HG03045 (cell line): ENCODE measurements around the gene ZNF415.
"Not testable (repeated sequence)": the region's sequence is repeated elsewhere in the genome, so short reads cannot be mapped to it uniquely, and the experiment has no call there.

ENCODE experiments used
- ATAC-seq: cut with Tn5 transposase; IDR thresholded peaks from one replicate; pipeline ENCODE4 v1.9.1; 2021; ENCODE audit warnings: mild to moderate bottlenecking, moderate library complexity; ENCODE audit not compliant: unreplicated experiment

ZNF415 gene

DNA sequence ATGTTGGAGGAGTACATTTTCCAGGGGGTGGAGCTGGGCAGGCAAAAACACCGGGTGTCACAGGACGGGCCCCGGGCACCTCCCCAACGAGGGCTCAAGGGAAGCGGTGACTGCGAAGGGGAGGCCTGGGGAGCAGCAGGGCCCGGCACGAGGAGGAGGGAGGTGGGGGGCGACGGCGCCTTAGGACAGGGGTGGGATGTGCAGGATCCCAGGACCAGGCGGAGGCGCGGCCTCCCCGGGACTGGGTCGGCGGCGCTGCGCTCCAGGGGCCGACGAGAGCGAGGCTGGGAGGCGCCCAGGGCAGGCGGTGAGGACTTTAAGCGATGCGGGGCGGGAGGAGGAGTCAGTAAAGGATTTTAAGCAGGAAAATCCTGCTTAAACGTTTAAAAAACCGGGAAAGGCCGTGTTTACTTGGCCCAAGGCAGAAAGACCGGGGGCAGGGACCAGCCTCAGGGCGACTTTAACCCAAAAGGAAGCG, 29.9 kb downstream of the ZNF415 start:
- ATAC-seq: peak; percentile 23

DNA sequence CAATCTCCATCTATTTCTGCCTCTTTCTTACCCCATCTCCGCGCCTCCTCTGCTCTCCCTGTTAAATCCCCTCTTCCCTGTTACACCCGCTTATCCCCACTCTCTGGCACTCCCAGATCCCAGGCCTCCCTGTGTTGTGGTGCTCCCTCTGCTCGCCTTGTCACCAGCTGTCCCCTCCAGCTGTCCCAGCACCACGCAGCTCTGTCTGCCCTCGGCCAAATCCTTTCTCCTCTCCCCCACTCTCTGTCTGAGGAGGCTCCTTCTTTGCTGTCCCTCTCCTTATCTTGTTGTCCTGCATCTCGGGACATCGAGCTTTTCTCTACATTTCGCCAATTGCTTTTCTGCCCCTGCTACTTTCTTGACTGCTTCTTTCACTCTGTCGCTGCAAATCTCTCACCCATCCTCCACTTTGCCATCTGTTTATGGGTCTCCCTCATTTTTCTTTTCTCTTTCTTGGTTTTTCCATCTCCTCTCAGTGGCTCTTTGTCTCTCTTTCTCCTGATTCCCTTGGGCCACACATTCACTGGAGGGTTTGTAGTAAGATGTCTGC, 30.4 kb downstream of the ZNF415 start:
- ATAC-seq: no peak

DNA sequence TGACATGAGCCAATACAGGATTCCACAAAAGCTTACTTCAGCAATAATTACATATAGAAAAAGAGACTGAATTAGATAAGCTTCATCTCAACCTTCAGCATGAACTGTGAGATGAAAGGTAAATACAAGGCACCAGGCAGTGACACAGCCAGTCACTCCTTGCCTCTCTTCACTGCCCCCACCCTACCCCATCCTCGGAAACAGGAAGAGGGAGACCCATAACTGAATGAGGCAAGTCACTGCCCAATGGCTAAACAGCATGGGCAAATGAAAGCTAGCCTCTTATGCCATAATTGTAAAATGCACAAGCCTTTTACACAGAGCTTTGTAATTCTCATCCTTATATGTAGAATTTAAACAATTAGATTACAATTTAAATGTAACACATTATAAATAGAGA, 31.2 kb downstream of the ZNF415 start:
- no peak for ATAC-seq

DNA sequence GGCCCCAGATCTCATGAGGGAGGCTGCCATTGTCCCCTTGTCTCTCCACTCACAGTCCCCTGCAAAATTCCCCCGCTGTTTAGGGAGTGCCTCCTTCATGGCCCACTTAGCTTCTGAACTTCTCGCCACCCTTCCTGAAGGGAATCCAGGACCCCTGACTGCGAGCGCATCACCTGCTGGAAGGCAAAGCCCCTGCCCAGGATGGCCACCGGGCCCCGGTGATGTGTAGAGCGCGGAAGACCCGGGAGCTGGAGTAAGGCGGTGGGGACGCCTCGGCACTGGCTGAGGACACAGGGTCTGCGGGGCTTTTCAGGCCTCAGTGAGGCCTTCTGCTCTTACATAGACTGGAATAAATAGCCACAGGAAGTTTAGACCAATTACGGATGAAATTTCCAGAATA, 34.1 kb downstream of the ZNF415 start:
- ATAC-seq: not testable (repeated sequence)

DNA sequence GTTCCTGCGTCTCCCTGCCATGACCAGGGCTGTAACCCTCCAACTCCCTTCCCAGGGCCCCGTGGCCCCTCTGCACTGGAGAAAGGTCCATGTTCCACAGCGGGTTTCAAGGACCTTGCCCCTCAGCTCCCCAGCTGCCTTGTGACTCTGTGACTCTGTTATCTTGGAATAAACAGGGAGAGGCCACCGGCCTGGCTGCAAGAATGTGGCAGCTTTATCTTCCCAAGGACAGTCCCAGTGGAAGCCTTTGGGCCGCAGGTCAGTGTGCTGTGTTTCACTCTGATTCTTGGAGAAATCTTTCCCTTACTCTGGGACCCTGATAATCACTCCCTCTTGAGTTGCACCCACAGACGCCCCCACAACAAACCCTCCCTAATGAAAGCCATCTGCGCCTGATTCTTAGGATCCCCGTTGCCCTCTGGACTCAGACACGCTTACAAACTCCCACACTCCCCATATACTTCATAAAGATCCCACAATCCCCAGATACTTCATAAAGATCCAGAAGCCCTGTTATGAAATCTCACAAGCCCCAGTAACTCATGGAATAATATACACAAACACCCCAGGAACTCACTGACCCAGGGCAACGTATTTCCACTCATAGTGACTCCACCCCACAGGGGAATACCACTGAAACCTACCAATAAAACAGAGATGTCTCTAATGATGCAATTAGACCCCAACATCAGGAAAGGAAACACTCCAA, 35.6 kb downstream of the ZNF415 start:
- not testable (repeated sequence) for ATAC-seq

DNA sequence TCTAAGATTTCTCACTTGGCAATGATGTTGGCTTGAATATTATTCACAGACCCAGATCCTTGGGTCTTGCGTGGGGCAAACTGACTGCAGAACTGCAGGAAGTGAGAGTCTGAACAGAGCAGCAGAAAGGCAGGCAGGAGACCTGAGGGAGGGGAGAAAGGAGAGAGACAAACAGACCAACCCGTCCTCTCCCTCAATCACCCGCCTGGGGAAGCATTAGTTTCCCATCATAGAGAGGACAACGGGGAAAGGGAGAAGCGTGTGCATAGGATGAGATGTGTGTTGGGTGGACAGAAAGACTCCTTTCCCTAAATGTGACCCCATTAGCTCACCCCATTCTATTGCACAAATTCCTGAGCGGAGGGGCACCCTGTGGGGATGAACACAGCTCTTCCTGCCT, 36.1 kb downstream of the ZNF415 start:
- ATAC-seq: not testable (repeated sequence)

DNA sequence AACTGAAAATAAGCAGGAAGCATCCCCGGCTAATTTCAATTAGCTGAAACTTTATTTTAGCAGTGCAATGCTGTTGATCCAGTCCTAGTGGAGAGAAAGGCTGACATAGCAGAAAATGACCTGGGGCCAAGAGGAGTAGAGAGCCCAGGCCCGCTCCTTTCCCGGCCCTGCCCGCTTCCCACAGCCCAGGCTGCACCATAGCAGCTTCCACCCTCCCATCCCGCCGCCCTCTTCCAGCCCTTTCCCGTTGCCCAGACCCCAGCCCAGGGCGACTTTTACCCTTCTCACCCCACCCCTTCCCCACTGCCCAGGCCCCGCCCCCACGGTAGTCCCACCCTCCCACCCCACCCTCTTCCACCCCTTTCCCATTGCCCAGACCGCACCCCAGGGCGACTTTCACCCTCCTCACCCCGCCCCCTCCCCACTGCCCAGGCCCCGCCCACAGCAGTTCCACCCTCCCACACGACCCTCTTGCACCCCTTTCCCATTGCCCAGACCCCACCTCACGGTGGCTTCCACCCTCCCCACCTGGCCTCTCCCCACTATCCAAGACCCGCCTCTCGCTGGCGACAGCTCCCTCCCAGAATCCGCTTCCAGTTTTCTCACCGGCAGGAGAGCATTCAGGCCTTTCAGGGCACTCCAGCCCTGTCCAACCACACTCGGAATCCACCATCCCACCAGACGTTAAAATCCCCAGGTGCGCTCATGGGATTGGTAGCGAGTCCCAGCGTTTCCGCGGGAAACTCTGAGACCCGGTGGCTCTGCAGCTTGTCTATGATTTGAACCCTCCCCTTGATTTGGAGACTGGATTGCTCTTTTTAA, 37.7 kb downstream of the ZNF415 start:
- no peak for ATAC-seq

DNA sequence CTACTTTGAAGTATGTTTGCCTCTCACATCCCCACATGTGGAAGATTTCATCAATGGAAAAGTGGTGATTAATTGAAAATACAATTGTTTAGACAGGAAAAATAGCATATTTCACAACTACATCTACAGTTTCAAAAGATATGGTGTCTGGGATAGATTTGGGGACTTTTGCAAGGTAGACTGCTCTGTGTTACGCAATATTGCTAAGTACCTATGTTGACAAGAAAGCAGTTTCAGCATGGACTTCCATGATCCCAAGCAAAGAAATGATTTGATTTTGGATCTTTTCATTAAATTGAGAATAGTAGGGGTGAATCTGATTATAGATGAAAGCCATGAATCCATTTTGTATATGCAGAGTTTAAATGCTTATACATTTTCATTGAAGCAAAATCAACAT, 40.0 kb downstream of the ZNF415 start:
- no peak for ATAC-seq

DNA sequence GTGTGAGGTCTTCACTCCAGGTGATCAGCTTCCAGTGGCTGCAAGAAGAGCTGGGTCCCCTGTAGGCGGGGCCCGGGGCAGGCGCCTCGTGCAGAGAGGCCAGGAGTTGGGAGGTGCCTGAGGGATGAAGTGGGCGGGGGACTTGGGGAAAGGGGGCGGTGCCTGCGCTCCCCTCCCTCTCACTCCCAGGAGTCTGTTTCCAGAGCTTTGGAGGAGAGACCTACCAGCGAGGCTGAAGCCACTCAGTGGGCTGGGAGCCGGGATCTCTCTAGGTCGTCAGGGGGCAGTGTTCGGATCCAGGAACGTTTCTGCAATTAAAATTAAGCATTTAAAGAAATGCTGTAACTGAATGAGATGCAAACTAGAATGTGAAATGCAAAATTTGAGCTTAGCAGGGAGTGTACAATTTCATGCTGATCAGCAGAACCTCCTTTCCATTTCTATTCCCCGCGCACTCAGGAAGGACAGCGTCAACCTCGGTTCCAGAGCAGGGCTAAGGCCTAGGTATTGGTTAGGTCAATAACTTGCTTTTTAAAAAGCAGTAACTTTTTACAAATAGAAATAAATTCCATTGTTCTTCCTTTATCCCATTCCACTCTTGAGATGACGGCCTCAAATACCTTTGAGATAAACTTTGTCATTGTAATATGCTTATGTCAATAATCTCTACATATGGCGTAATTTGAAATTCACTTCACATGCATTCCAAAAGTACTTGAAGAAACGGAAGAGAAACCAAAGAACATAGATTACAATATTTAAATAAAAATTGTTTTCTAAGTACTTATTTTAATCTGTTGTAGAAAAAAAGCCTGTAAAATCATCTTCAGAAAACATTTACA, 41.1 kb downstream of the ZNF415 start:
- ATAC-seq: no peak

DNA sequence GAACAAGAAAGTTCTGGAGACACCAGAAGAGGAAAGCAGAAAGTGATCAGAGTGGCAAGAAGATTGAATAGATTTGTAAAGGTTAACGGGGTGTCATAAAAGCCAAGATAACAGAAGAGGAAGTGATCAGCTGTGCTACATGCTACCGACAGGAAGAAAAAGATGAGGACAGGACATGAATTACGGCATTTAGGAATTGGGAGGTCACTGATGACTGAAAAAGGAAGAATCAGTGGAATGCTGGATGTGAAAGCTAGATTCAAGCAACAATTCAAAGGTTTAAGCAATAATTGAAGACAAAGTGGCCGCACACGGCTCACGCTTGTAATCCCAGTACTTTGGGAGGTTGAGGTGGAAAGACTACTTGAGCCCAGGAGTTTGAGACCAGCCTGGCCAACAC, 44.6 kb downstream of the ZNF415 start:
- no peak for ATAC-seq

DNA sequence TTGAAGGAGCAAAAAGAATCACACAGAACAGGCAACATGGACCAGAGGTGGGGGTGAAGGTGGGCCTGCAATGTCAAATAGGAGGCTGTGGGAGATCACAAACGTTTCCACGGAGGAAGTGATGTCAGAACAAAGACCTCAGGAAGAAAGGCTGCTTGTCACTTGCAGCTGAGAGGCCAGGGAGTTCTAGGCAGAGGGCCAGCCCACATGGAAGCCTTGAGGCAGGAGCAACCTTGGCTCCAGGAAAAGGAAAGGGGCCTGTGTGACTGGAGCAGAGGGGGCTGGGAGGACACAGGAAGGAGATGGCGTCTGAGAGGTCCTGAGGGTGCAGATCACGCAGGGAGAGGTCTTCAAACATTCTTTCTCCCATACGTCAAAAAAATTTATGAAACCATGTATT, 45.8 kb downstream of the ZNF415 start:
- no peak for ATAC-seq

DNA sequence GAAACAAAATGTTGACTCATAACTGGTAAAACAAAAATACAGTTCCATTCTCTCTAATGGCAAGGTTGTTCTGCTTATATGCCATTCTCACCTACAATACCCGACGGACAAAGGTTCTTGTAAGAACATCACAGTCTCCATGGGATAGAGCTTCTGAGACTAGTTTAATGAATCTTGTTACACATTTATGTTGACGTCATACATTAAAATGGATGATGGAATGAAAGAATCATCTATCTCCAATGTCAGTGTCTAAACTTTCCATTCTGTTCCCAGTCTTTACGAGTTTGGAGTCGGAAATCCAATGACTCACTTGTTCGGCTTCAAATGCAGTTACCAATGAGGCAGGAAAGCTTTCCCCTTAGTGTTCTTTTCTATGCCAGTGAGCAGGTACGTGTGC, 47.2 kb downstream of the ZNF415 start:
- no peak for ATAC-seq

DNA sequence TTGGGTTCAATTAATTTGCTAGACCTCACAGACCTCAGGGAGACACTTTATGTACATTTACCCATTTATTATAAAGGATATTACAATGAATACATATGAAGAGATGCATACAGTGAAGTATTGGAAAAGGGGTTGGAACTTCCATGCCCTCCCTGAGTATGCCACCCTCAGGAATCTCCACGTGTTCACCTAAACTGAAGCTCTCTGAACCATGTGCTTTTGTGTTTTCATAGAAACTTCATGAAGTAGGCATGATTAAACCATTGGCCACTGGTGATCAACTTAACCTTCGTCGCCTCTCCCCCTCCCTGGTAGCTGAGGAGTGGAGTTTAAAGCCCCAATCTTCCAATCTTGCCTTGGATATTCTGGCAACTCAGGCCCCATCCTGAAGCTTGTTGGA, 49.8 kb downstream of the ZNF415 start:
- no peak for ATAC-seq

DNA sequence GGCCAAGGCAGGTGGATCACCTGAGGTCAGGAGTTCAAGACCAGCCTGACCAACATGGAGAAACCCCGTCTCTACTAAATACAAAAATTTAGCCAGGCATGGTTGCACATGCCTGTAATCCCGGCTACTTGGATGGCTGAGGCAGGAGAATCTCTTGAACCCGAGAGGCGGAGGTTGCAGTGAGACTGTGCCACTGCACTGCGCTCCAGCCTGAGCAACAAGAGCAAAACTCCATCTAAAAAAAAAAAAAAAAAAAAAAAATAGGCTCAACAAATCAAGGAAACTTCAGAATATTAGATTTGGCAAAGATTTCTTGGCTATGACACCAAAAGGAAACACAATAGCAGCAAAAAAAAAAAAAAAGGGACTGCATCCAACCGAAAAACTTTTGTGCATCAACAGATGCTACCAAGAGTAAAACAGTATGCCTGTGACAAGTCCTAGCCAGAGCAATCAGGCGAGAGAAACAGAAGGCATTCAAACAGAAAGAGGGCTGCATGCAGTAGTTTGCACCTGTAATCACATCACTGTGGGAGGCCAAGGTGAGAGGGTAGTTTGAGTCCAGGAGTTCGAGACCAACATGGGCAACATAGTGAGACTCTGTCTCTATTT, 53.3 kb downstream of the ZNF415 start:
- ATAC-seq: no peak

DNA sequence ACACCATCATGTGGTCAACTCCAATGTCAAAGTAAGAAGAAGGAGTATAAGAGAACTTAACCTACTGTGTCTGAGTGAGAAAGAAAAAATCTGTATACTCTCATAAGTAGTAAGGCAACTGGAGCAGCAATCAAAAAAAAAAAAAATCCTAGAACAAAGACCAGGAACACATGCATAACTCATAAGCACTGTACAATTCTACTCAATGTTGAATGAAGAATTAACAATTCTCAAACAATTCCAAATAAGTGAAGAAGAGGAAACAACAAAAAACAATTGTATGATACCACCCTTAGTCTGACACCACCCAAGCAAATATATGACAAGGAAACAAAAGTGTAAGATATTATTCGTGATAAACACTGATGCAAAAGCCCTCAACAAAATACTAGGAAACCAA, 54.0 kb downstream of the ZNF415 start:
- no peak for ATAC-seq

DNA sequence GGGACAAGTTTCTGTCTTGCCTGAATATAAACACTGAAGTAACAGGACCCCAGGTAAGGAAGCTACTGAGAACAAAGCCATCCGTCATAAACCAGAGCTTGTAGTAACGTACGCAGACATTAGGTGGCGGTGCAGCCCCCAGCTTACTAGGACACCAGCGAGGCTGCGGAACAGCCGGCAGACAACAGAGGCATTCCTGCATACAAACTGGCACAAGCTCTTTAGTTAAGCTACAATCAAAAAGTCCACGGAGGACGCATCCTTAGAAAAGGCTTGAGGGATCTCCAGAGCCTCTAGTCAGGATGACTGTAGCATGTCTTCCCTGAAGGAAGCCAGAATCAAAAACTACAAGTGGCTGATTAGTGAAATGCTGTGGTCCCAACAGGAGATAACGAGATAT, 55.7 kb downstream of the ZNF415 start:
- ATAC-seq: no peak

DNA sequence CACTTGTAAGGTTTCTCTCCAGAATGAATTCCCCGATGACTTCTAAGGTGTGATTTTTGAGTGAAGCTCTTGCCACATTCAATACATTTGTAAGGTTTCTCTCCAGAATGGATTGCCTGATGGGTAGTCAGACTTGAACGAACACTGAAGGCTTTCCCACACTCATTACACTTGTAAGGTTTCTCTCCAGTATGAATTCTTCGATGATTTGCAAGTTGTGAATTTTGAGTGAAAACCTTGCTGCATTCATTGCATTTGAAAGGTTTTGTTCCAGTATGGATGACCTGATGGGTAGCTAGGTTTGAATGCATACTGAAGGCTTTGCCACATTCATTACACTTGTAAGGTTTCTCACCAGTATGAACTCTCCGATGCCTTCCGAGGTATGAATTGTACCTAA, 63.9 kb downstream of the ZNF415 start:
- ATAC-seq: no peak

DNA sequence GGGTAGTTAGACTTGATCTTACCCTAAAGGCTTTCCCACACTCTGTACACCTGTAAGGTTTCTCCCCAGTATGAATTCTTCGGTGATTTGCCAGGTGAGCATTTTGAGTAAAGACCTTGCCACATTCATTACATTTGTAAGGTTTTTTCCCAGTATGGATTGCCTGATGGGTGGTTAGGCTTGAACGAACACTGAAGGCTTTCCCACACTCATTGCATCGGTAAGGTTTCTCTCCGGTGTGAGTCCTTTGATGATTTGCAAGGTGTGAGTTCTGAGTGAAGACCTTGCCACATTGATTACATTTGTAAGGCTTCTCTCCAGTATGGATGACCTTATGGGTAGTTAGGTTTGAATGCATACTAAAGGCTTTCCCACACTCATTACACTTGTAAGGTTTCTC, 64.5 kb downstream of the ZNF415 start:
- ATAC-seq: no peak

DNA sequence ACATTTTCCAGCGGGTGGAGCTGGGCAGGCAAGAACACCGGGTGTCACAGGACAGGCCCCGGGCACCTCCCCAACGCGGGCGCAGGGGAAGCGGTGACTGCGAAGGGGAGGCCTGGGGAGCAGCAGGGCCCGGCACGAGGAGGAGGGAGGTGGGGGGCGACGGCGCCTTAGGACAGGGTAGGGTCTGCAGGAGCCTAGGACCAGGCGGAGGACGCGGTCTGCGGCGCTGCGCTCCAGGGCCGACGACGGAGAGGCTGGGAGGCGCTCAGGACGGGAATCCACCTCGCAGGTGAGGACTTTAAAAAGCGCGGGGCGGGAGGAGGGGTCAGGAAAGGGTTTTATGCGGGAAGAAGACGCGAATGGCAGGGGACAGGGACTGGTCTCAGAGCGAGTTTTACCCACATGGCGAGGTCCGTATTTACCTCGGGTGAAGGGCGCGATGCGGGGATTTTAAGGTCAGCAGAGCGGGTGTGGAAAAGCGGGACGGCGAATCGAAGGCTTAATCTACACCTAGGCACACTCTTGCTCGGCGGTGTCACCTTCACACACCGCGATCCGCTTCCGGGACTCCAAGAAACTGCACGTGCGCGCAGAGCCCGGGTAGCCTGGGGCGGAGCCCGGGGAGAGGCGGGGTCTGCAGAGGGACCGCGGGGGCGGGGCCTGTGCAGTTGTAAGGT, 74.7 kb downstream of the ZNF415 start:
- ATAC-seq: no peak
